SK-MEL-5 (cell line): Measurements from ENCODE around the gene ARG2. TPM values are rescaled to one million over a fixed set of nuclear protein-coding genes. Genes with fewer than 3 reads are reported as not detected.

Experiments used
- DNase-seq: peaks from one replicate; pipeline ENCODE4 v3.0.0-alpha.2; 2016; ENCODE audit warnings: low read depth, low spot score
- in situ Hi-C: cut with HindIII; loops from 2 replicates; pipeline ENCODE4 v1.10.0; 2016; ENCODE audit warnings: low sequenced_read_pairs, high pct_unique_total_duplicates, low pct_unique_long_range_greater_than_20kb
- polyA plus RNA-seq, 2 experiments: library from polyadenylated mRNA; depleted of rRNA; stranded (reverse); fragments of >200 nt; gene quantifications; 2 replicates each; pipeline ENCODE4 v1.2.3, GENCODE V29; 2015
- total RNA-seq: library from RNA; depleted of rRNA; stranded (reverse); fragments of >200 nt; shearing (Covaris generic); gene quantifications from 2 replicates; pipeline ENCODE4 v1.2.3, GENCODE V29; 2014; rRNA removed

The ARG2 gene
- 3.1 and 5.3 TPM in 2 replicates for total RNA-seq
- polyA plus RNA-seq (2015; cell fraction: cytosol; rRNA removed) = 2.5 and 5.2 TPM in 2 replicates
- 0.87 and 1.6 TPM in 2 replicates for polyA plus RNA-seq (2015; cell fraction: nucleus; rRNA removed)

GRCh38 chr14:67619446-67620216 lies at the start of gene ARG2:
TSS of gene ARG2 (plus strand) at chr14:67619920. CDS start at chr14:67619978, 58 bp downstream.
- peak; percentile 91 for DNase-seq
- in situ Hi-C loops = no loop called here

GRCh38 chr14:67570453-67570852 lies 49.3 kb upstream of the ARG2 start:
- in situ Hi-C loops = no loop called here
- DNase-seq = peak; percentile 98

- peak; percentile 82 for DNase-seq
- in situ Hi-C loops = no loop called here
Observed at GRCh38 chr14:67571275-67571990, 48.3 kb upstream of the ARG2 start.

GRCh38 chr14:67571991-67572323 lies 47.8 kb upstream of the ARG2 start:
- DNase-seq = no peak
- in situ Hi-C loops = no loop called here

GRCh38 chr14:67572608-67573007 lies 47.1 kb upstream of the ARG2 start:
- in situ Hi-C loops = no loop called here

GRCh38 chr14:67573228-67574010 lies 46.3 kb upstream of the ARG2 start:
- in situ Hi-C loops = no loop called here
- no peak for DNase-seq

More at GRCh38 chr14:67572608-67573007, 47.1 kb upstream of the ARG2 start:
- no peak for DNase-seq

GRCh38 chr14:67574156-67574555 lies 45.6 kb upstream of the ARG2 start:
- no peak for DNase-seq
- in situ Hi-C loops = no loop called here

GRCh38 chr14:67574806-67575205 lies 44.9 kb upstream of the ARG2 start:
- no peak for DNase-seq
- in situ Hi-C loops = no loop called here

- in situ Hi-C loops = no loop called here
- no peak for DNase-seq
Observed at GRCh38 chr14:67575684-67576083, 44.0 kb upstream of the ARG2 start.

- in situ Hi-C loops = no loop called here
- no peak for DNase-seq
Observed at GRCh38 chr14:67576216-67576955, 43.3 kb upstream of the ARG2 start.

GRCh38 chr14:67577181-67577808 lies 42.4 kb upstream of the ARG2 start:
- DNase-seq = no peak
- in situ Hi-C loops = no loop called here

GRCh38 chr14:67577909-67578749 lies 41.6 kb upstream of the ARG2 start:
- in situ Hi-C loops = no loop called here

GRCh38 chr14:67579040-67579439 lies 40.7 kb upstream of the ARG2 start:
- in situ Hi-C loops = no loop called here
- DNase-seq = no peak

More at GRCh38 chr14:67577909-67578749, 41.6 kb upstream of the ARG2 start:
- DNase-seq = no peak

- in situ Hi-C loops = no loop called here
- no peak for DNase-seq
Observed at GRCh38 chr14:67579636-67580035, 40.1 kb upstream of the ARG2 start.

- in situ Hi-C loops = no loop called here
- peak; percentile 69 for DNase-seq
Observed at GRCh38 chr14:67580336-67581171, 39.2 kb upstream of the ARG2 start.
